ENCODE data around the gene TCHP. TPM values are rescaled to one million over a fixed set of nuclear protein-coding genes. Genes with fewer than 3 reads are reported as not detected.

TCHP gene
- total and polyA plus RNA-seq, 2 experiments from 2014 or later: 3.1 to 6.2 TPM

DNA sequence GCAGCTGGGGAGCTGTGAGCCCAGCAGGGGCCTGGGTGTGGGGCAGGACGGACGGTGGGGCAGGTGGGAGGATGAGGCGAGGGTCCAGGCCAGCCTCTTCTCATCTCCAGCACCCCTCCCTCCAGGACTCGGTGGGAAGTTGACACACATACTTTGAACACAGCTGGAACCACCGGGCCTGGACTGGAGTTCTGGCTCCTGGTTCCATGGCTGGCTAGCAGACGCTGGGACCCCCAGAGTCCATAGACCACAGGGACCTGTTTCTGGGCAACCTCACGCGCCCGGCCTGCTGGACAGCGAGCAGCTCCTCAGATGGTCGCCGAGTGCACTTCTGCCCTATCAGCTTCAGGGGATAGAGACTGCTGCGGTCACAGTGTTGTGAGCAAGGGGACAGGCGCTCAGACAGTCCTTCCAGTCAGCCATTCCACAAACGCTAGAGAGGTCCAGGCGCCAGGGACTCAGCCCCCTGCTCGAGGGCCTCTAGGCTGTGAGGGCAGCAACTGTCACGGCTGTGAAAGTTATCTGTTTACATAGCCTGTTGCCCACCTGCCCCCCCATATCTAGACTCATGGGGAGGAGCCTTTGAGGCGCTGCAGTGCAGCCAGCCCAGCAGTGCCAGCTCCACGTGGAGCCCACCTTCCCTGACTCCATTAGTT is 25.2 kb downstream of the TCHP start:
- no peaks in the 10 kb centered on the region for H3K9me2 ChIP-seq (ENCODE audit: insufficient read depth)
- H3K4me1 ChIP-seq (ENCODE audit: insufficient read depth): no peaks in the 10 kb centered on the region
- TF ChIP-seq, protein P1, sequence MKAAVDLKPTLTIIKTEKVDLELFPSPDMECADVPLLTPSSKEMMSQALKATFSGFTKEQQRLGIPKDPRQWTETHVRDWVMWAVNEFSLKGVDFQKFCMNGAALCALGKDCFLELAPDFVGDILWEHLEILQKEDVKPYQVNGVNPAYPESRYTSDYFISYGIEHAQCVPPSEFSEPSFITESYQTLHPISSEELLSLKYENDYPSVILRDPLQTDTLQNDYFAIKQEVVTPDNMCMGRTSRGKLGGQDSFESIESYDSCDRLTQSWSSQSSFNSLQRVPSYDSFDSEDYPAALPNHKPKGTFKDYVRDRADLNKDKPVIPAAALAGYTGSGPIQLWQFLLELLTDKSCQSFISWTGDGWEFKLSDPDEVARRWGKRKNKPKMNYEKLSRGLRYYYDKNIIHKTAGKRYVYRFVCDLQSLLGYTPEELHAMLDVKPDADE (IDR thresholded peaks at IDR 0.05): no peak
- TF ChIP-seq ZNF114 (CRISPR knock-in tag; IDR thresholded peaks at IDR 0.05) (no peak), STAT1 (IDR thresholded peaks at IDR 0.05; ENCODE audit: unreplicated experiment) (no peak), JUNB (IDR thresholded peaks at IDR 0.05; ENCODE audit: unreplicated experiment) (no peak), POLR2AphosphoS5 (IDR thresholded peaks at IDR 0.05; ENCODE audit: low read depth) (no peak), NANOG (IDR thresholded peaks at IDR 0.05; ENCODE audit: borderline replicate concordance) (no peak), ZNF331 (CRISPR knock-in tag; IDR thresholded peaks at IDR 0.05; ENCODE audit: low read depth) (no peak), CREB1 (CRISPR knock-in tag; IDR thresholded peaks at IDR 0.05; ENCODE audit: low read depth) (no peak), EZH2 (IDR thresholded peaks at IDR 0.05; ENCODE audit: low read depth, unreplicated experiment) (no peak), EZH2phosphoT487 (IDR thresholded peaks at IDR 0.05; ENCODE audit: unreplicated experiment) (no peak)
- TF ChIP-seq, protein P2, sequence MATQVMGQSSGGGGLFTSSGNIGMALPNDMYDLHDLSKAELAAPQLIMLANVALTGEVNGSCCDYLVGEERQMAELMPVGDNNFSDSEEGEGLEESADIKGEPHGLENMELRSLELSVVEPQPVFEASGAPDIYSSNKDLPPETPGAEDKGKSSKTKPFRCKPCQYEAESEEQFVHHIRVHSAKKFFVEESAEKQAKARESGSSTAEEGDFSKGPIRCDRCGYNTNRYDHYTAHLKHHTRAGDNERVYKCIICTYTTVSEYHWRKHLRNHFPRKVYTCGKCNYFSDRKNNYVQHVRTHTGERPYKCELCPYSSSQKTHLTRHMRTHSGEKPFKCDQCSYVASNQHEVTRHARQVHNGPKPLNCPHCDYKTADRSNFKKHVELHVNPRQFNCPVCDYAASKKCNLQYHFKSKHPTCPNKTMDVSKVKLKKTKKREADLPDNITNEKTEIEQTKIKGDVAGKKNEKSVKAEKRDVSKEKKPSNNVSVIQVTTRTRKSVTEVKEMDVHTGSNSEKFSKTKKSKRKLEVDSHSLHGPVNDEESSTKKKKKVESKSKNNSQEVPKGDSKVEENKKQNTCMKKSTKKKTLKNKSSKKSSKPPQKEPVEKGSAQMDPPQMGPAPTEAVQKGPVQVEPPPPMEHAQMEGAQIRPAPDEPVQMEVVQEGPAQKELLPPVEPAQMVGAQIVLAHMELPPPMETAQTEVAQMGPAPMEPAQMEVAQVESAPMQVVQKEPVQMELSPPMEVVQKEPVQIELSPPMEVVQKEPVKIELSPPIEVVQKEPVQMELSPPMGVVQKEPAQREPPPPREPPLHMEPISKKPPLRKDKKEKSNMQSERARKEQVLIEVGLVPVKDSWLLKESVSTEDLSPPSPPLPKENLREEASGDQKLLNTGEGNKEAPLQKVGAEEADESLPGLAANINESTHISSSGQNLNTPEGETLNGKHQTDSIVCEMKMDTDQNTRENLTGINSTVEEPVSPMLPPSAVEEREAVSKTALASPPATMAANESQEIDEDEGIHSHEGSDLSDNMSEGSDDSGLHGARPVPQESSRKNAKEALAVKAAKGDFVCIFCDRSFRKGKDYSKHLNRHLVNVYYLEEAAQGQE (IDR thresholded peaks at IDR 0.05; ENCODE audit: unreplicated experiment): no peak
- TF ChIP-seq, protein P3, sequence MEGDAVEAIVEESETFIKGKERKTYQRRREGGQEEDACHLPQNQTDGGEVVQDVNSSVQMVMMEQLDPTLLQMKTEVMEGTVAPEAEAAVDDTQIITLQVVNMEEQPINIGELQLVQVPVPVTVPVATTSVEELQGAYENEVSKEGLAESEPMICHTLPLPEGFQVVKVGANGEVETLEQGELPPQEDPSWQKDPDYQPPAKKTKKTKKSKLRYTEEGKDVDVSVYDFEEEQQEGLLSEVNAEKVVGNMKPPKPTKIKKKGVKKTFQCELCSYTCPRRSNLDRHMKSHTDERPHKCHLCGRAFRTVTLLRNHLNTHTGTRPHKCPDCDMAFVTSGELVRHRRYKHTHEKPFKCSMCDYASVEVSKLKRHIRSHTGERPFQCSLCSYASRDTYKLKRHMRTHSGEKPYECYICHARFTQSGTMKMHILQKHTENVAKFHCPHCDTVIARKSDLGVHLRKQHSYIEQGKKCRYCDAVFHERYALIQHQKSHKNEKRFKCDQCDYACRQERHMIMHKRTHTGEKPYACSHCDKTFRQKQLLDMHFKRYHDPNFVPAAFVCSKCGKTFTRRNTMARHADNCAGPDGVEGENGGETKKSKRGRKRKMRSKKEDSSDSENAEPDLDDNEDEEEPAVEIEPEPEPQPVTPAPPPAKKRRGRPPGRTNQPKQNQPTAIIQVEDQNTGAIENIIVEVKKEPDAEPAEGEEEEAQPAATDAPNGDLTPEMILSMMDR (conservative IDR thresholded peaks at IDR 0.05; ENCODE audit: low read depth in 2 of 2): no peak
- TF ChIP-seq, protein P4, sequence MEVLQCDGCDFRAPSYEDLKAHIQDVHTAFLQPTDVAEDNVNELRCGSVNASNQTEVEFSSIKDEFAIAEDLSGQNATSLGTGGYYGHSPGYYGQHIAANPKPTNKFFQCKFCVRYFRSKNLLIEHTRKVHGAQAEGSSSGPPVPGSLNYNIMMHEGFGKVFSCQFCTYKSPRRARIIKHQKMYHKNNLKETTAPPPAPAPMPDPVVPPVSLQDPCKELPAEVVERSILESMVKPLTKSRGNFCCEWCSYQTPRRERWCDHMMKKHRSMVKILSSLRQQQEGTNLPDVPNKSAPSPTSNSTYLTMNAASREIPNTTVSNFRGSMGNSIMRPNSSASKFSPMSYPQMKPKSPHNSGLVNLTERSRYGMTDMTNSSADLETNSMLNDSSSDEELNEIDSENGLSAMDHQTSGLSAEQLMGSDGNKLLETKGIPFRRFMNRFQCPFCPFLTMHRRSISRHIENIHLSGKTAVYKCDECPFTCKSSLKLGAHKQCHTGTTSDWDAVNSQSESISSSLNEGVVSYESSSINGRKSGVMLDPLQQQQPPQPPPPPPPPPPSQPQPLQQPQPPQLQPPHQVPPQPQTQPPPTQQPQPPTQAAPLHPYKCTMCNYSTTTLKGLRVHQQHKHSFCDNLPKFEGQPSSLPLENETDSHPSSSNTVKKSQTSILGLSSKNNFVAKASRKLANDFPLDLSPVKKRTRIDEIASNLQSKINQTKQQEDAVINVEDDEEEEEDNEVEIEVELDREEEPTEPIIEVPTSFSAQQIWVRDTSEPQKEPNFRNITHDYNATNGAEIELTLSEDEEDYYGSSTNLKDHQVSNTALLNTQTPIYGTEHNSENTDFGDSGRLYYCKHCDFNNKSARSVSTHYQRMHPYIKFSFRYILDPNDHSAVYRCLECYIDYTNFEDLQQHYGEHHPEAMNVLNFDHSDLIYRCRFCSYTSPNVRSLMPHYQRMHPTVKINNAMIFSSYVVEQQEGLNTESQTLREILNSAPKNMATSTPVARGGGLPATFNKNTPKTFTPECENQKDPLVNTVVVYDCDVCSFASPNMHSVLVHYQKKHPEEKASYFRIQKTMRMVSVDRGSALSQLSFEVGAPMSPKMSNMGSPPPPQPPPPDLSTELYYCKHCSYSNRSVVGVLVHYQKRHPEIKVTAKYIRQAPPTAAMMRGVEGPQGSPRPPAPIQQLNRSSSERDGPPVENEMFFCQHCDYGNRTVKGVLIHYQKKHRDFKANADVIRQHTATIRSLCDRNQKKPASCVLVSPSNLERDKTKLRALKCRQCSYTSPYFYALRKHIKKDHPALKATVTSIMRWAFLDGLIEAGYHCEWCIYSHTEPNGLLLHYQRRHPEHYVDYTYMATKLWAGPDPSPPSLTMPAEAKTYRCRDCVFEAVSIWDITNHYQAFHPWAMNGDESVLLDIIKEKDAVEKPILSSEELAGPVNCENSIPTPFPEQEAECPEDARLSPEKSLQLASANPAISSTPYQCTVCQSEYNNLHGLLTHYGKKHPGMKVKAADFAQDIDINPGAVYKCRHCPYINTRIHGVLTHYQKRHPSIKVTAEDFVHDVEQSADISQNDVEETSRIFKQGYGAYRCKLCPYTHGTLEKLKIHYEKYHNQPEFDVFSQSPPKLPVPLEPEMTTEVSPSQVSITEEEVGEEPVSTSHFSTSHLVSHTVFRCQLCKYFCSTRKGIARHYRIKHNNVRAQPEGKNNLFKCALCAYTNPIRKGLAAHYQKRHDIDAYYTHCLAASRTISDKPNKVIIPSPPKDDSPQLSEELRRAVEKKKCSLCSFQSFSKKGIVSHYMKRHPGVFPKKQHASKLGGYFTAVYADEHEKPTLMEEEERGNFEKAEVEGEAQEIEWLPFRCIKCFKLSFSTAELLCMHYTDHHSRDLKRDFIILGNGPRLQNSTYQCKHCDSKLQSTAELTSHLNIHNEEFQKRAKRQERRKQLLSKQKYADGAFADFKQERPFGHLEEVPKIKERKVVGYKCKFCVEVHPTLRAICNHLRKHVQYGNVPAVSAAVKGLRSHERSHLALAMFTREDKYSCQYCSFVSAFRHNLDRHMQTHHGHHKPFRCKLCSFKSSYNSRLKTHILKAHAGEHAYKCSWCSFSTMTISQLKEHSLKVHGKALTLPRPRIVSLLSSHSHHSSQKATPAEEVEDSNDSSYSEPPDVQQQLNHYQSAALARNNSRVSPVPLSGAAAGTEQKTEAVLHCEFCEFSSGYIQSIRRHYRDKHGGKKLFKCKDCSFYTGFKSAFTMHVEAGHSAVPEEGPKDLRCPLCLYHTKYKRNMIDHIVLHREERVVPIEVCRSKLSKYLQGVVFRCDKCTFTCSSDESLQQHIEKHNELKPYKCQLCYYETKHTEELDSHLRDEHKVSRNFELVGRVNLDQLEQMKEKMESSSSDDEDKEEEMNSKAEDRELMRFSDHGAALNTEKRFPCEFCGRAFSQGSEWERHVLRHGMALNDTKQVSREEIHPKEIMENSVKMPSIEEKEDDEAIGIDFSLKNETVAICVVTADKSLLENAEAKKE (CRISPR knock-in tag; IDR thresholded peaks at IDR 0.05): no peak
- H3K27ac ChIP-seq (ENCODE audit: low read depth): no peak overlapping the region
- Mint-ChIP-seq H3K36me3 (ENCODE audit: low read depth) (peaks cover 21% of the 10 kb centered on the region), H3K9me3 (peaks cover 4% of the 10 kb centered on the region; the same call in 2 of the 3 replicates), H3K27ac (no peak overlapping the region), H3K4me3 (no peak overlapping the region), H3K27me3 (ENCODE audit: insufficient read depth, low read depth, poor library complexity) (peaks cover 13% of the 10 kb centered on the region), H3K4me1 (peaks cover 8% of the 10 kb centered on the region)
- H3F3A ChIP-seq (replicated peaks; ENCODE audit: low read depth): no peaks in the 10 kb centered on the region
- DNase-seq (ENCODE audit: low spot score) (no peak), ATAC-seq (no peak)
- H3K27me3 ChIP-seq (ENCODE audit: insufficient read depth): no peaks in the 10 kb centered on the region
- H3K4me2 ChIP-seq: no peak overlapping the region
- no peaks in the 10 kb centered on the region for H3K79me2 ChIP-seq (replicated peaks; ENCODE audit: insufficient read depth)
- H2AFZ ChIP-seq: no peak overlapping the region
- H3K4me3 ChIP-seq: no peak overlapping the region
- no peaks in the 10 kb centered on the region for H4K20me1 ChIP-seq (replicated peaks; ENCODE audit: insufficient read depth)
- H3K36me3 ChIP-seq (ENCODE audit: insufficient read depth): no peaks in the 10 kb centered on the region
